ENCODE measurements around the gene IQCN.
"Not testable (repeated sequence)": the region's sequence is repeated elsewhere in the genome, so short reads cannot be mapped to it uniquely, and the experiment has no call there.

IQCN gene

GRCh38 chr19:18229474-18229873, 44.8 kb downstream of the IQCN start:
- DNase-seq: no peak

GRCh38 chr19:18227781-18228271, 46.4 kb downstream of the IQCN start:
- DNase-seq: no peak

DNA sequence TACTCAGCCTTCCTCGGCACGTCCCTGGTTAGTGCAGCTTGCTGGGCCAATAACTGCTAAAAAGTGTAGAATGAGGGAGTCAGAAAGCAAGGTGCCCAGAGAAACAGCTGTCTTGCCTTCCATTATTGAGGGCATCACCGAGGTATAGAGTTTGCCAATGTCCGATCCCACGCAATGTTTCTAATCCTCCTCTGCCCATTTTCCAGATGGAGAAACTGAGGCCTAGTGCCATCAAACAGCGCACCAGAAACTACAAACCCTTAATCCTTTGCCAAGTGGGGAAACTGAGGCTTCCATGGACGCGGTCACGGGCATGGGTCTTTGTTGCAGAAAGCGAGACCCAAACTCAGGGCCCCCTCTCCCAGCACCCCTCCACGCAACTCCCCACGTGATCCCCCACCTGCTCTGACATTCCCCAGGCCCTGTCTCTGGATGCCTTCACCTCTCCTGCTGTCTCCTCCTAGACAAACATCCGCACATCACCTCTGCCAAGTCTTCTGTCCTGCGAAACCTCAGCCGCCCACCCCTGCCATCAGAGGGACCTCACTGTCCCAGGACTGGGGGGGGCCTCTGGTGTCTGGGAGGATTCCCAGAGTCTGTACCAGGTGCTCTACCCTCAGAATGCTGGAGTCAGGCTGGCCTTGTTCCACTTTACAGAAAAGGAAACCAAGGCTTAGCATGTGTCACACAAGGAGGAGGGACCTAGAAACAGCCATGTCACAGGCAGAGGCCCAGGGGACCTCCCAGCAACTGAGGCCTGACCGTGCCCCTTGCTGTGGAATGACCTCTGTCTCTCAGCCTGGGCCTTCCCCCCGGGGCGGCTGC, 47.1 kb downstream of the IQCN start:
- no peak for DNase-seq

- no peak for DNase-seq
Observed at GRCh38 chr19:18225702-18226468, 48.4 kb downstream of the IQCN start, which contains the start of gene PDE4C. PDE4C (minus strand) TSS chr19:18226438; CDS start chr19:18226415, 23 bp downstream.

DNA sequence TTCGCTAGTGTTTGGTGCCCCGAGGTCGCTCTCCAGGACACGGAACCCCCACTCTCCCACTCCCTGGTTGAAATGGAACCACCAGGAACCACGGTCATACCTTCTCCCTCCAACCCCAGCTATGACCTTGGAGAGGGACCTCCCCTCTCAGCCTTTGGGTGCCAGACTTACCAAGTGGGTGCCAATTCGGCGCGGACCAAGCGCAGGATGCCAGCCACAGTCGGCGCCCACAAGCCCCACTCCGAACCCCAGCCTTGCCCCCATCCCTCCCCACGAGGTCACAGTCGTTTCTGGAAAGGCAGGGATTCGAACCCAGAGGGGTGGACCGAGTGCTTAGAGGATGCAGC, 48.9 kb downstream of the IQCN start:
- DNase-seq: no peak

DNA sequence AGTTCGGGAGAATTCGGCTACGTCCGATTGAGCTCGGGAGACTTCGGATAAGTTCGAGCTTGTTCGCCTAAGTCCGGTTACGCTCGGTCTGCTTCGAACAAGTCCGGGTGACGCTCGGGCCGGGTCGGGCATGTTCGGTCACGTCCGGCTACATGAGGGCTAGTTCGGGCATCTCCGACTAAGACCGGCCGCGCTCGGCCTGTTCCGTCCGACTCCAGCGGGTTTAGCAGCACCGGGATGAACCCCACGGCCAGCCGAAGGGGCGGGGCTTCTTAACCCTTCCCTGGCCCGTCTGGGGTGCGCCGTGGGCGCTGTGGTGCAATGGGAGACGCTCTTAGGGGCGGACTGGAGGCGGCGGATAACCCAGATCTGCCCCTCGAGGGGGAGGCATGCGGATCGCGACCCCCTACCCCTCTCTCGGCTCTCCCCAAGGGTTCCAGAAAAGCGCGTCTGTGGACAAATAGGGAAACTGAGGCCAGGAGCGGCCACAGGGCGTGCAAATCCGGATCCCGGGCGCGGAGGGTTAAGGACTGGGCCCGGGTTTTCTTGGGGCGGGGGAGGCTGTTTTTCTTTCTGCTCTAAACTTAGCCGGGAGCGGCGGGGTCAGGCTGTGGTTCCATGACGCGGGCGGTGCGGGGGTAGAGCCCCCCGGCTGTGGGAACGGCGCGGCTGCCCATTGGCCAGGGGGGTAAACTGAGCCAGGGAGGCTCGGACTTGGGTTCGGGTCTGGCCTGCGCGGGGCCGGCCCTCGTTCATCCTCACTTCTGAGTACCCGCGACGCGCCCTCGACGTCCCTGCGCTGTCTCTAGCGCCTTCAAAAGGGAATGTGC, 49.5 kb downstream of the IQCN start:
- peak in 1 of 2 experiments; percentile 36 for DNase-seq

GRCh38 chr19:18223860-18224524, 50.3 kb downstream of the IQCN start:
- no peak for DNase-seq

GRCh38 chr19:18221815-18222725, 52.2 kb downstream of the IQCN start:
- no peak for DNase-seq

DNA sequence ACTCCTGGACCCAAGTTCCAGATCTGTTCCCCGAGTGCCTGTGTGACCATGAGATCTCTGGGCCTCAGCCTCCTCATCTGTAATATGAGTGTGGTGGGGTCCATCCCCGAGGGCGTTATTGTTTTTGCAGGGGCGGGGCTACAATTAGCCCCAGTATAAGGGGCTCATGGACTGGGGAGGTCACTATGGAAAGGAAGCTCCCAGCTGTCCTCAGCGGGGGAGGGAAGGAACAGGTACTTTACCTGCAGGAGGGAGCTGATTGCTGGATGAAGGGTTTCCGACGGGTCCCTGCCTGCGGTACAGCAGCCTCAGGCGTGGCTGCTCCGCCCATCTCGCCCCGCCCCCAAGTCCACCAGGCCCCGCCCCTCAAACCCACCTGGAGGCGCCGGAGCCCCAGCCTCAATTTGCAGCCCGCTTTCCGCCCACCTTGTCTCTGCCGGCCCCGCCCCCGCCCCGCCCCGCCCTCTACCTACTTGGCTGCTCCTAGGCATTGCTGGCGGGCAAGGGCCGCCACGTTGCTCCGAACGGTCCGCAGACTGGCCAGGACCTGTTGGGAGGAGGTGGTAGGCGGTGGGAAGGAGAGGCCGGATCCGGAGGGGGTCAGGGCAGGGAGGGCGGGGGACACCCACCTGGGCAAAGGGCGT, 53.5 kb downstream of the IQCN start:
- DNase-seq: no peak

GRCh38 chr19:18219911-18220631, 54.2 kb downstream of the IQCN start:
- no peak for DNase-seq

GRCh38 chr19:18218600-18218999, 55.7 kb downstream of the IQCN start:
- no peak for DNase-seq

DNA sequence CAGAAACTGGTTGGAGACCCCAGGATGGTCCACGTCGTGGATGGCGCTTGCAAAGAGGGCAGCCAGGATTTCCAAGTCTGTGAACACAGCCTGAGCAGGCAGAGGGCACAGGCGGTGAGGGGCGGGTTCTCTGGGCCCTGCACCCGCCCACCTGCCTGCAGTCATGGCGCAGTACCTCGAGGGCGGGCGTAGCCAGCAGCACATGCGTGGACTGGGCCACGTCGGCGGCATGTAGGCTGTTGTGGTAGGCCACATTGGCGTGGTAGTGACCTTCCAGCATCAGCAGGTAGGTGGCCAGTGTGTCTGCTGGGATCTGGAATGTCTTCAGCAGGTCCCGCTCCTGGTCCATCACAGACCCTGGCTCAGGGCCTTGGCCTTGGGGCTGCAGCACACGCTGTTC, 56.1 kb downstream of the IQCN start:
- no peak for DNase-seq

DNA sequence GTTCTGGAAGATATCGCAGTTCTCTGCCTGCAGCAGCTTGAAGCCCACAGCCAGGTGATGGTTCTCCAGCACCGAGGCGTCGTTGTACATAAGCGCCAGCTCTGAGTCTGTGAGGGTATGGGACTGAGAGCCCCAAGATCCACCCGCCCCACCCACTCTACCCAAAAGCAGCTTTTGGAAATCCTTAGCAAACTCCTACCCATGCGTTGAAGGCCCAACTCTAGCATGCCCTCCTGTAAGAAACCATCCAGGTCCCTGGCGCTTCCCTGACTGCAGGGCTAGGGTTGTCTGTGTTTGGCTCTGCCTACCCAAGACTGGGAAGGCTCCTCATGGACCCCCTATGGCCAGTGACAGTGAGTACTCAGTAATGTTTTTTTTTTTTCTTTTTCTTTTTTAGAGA, 57.5 kb downstream of the IQCN start:
- DNase-seq: no peak

- DNase-seq: no peak
Observed at GRCh38 chr19:18214779-18215433, 59.3 kb downstream of the IQCN start.

GRCh38 chr19:18211683-18212082, 62.6 kb downstream of the IQCN start:
- no peak for DNase-seq

GRCh38 chr19:18209912-18210311, 64.3 kb downstream of the IQCN start:
- DNase-seq: not testable (repeated sequence)

- DNase-seq: no peak
Observed at GRCh38 chr19:18208098-18208951, 65.9 kb downstream of the IQCN start.
